ENCODE results near the gene PAK5.

DNA sequence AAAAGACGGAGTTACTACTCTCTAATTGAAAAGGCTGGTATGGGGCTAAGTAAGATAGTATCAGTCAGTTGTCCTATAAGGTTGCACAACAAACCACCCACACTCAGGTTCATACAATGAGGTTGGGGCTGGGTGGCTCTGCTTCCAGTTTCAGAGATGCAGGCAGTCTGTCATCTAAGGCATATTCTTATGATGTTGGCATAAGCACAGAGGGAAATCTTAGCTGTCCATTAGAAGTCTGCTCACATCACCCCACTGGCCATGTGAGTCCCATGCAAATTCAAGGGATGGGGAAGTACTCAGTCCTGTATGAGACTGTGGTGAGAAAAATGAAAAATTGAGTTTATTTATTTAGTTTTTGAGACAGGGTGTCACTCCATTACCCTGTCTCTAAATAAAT lies 205.9 kb downstream of the PAK5 start:
- no peak for TF ChIP-seq CTCF (IDR thresholded peaks at IDR 0.05; ENCODE audit: low read depth, low read length, missing input control)
- TF ChIP-seq EGR1 (IDR thresholded peaks at IDR 0.05; ENCODE audit: low read depth in 2 of 2) = no peak
